Bone marrow (tissue), 2 donors: Measurements from ENCODE around the gene GPR139.

Source experiments
- DNase-seq, 2 donors: peaks; one replicate each; lab custom pipeline; 2025; lab: John Stamatoyannopoulos, UW

The GPR139 gene

DNA sequence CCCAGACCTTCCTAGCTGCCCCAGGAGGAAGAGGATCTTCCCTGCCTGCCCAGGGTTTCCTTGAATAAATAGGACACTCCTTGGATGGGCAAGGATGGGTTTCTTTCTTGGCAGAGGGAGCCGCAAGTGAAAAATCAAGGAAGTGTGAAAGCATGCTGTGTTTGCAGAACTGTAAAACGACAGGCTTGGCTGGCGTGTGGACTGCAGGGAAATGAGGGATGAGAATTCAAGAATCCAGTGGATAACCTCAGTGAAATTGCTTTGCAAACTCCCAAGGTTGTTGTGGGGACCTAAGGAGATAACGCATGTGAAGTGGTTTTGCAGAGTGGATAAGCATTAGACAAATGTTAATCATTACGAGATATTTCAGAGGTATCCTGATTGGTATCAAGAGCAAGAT lies 20.4 kb downstream of the GPR139 start:
- no peak for DNase-seq

- DNase-seq, result no peak
Observed at GRCh38 chr16:20051611-20052010, 22.1 kb downstream of the GPR139 start.

- DNase-seq, result no peak
Observed at GRCh38 chr16:20051147-20051546, 22.5 kb downstream of the GPR139 start.

- no peak for DNase-seq
Observed at GRCh38 chr16:20049831-20050230, 23.9 kb downstream of the GPR139 start.

DNA sequence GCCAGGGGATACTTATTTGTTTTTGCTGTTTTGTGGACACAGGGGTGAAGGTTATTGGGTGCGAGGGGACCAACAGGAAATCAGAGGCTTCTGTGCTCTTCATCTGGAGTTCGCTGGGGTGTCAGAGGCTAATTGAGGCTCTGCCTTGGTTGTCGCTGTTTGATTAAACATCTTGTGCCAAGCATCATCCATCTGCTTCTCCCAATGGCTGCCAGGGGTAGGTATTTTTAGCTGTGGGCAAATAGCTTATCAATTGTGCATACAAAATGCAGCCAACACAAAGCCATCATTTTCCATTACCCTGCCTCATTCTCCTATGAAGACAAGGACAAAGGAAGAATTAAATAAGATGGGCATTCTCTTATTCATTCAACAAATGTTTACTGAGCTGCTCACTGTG lies 27.8 kb downstream of the GPR139 start:
- no peak for DNase-seq

DNA sequence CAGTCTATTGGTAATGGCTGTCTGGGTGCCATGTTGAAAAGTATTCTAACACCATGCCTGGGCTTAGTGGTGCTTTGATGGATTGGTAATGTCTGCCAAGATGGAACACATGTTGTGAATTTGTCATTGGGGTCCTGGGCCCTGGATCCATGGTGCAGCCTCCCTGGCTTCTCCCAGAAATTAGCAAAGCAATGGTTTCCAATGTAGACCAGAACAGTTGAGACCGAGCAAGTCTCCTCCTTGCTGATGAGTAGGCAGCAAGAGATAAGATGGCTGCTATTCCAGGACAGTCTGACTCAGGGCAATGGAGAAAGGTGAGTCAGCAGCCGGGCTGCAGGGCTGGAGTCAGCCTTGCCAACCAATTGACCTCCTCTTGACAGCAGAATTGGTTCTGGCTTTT lies 30.8 kb downstream of the GPR139 start:
- no peak for DNase-seq

- DNase-seq, result no peak
Observed at GRCh38 chr16:20041924-20042596, 31.6 kb downstream of the GPR139 start.

DNA sequence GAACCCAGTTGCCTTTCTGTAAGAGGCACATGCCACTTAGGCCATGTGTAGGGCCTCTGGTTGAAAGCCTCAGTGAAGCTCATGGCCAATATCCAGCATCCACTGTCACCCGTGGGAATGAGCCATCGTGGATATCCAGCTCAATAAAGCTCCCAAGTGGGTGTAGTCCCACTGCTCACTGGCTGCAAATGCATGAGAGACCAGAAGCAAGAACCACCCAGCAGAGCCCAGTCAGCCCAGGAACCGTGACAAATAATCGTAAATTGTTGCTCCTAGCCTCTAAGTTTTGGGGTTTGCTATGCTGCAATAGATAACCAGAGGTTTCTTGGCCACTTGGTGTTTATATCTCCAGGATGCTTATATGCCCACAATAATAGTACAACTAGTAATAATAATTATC lies 33.7 kb downstream of the GPR139 start:
- DNase-seq, result no peak

DNA sequence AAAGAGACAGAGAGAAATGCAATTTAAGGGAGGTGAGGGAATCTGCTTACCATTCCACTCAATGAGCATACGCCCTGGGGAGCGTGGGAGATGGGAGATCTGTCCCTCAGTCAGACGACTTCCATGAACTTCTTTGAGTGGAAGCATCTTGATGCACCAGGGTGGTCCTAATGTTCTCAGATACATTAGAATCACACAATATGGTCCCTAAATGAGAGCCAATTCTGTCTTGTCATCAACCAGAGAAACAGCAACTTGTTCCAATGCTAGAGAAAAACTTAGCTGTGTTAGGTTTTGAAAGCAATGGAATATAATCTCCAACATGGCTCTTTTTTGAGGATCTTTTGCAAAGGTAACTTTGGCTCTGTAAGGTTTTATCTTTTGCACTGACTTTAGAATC lies 44.1 kb downstream of the GPR139 start:
- no peak for DNase-seq

DNA sequence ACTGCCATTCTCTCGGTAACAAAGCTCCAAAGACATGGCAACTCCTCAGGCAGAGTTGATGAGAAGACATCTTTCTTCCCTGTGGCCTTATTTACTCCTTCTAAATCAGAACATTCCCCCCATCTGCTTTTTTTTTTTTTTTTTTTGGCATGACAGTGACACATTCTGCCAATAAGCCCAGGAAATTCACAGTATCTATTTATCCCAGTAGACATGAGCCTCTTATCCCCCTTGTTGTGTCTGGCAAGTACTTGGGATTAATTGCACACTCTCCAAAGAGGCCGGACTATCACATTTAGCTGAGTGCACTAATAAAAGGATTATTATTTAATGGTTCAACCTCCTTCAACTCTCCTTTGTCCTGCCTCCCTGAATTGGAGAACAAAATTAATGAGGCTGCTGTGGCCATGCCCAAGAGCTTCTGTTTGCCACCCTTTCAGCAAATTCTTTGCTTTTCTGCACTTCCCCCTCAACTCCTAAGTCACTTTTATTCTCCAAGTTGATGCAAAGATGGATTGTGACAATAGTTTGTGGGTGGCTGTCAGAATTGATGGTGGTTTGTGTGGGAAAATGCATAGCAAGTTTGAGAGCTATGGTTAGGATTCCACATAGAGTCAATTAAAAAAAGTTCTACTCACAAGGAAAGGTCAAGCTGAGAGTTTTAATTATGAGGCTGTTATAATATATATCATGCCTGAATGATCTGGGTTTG lies 47.2 kb downstream of the GPR139 start:
- DNase-seq, result no peak

DNA sequence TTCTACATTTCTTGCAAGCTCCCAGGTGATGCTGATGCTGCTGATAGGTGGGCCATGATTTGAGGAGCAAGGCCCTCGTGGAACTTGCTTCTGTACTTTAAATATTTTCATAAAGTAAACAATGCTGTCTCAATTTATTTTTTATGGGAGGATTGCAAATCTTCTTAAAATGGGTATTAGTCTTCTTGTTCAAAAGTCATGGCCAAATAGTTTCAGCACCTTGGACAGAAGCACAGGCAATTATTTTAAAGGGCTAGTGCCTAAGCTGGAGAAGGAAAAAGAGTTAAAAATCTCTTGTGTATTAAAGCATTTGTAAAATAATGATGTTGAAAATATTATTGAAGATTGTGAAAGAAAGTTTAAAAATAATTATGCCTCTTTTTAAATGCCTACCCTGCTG lies 50.5 kb downstream of the GPR139 start:
- DNase-seq, result no peak

- no peak for DNase-seq
Observed at GRCh38 chr16:20020976-20021375, 52.7 kb downstream of the GPR139 start.

GRCh38 chr16:20020083-20020482 lies 53.6 kb downstream of the GPR139 start:
- DNase-seq, result no peak

DNA sequence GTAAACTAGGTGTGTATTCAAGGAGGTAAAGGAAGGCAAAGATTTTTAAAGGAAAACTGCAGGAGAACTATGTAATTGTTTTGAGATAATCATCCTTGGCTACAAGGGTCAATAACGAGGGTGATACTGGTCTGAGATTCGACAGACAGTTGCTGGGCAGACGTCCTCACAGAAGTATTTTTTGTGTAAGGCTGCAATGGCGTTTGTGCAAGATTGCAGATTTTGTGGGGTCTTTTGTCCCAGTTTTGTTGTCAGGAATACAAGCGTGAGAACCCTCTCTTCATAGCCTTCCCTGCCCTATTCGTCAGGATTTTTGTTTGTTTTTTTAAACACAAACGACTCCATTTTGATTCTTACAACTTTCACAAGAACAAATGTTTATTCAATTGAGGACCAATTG lies 57.5 kb downstream of the GPR139 start:
- DNase-seq, result no peak

DNA sequence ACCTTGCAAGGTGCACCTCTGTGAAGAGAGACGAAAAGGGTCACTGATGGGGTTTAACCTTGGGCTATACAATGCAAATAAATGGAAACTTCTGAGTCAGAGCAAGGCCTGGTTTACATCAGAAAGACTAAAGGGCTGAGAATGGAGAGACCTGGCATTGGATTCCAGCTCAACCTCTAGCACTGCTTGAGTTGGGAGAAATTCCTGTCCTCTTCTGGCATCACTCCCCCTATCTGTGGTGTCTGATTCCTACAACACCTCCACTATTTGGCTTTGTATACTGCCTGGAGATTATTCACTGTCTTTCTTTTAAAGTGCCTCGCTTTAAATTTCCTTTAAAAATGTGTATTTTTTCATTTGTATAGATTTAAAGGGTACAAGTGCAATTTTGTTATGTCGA lies 68.8 kb downstream of the GPR139 start:
- DNase-seq, result no peak

GRCh38 chr16:20002936-20003335 lies 70.8 kb downstream of the GPR139 start:
- DNase-seq, result no peak

DNA sequence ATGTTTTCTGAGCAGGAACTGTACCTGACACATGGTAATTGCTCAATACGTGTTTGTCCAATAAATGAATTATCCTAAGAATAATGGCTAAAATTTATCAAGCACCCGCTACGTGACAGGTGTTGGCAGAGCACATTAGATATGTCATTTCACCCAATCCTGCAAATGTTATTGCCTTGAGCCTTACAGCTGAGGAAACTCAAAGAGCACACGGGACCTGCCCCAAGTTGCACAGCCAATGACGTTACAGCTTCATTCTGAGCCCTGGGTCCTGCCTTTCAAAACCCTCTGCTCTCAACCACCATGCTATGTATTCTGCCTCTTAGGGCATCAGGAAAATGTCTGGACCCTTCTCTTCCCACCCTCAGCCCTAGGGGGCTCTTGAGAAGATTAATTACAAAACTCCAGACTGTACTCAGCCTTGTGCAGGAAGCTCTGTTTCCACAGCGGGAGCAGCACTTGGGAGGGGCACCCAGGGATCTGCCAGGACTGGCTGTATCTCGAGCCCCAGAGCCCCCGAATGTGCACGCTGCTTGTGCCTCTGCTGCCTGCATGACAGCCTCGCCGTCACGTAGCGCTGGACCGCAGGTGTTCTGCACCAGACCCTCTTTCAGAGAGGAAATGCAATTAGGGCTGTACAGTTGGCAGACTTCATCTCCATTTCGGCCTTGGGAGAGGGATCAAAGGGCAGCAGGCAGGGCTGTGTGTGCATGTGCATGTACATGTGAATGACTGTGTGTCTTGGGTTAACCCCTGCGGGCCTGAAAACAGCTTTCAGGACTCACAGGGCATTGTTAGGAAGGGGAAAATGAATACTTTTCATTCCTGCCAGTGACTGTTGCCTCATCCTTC lies 71.6 kb downstream of the GPR139 start:
- DNase-seq, result no peak

DNA sequence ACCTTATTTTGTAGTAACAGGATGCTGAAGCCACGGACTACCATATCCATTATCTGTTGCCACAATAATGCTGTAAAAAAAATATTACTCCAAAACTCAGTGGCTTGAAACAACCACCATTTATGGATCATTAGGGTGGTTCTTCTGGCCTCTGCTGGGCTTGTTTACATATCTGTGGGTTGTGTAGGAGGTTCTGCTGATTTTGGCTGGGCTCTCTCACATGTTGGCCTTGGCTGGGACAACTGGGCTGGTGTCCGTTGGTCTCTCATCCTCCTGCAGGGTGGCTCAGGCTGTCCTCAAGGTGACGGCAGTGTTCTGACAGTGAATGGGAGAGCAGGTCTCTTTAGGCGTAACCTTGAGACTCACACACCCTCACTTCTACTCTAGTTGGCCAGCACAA lies 76.0 kb downstream of the GPR139 start:
- no peak for DNase-seq

GRCh38 chr16:19997264-19997663 lies 76.4 kb downstream of the GPR139 start:
- DNase-seq, result no peak

DNA sequence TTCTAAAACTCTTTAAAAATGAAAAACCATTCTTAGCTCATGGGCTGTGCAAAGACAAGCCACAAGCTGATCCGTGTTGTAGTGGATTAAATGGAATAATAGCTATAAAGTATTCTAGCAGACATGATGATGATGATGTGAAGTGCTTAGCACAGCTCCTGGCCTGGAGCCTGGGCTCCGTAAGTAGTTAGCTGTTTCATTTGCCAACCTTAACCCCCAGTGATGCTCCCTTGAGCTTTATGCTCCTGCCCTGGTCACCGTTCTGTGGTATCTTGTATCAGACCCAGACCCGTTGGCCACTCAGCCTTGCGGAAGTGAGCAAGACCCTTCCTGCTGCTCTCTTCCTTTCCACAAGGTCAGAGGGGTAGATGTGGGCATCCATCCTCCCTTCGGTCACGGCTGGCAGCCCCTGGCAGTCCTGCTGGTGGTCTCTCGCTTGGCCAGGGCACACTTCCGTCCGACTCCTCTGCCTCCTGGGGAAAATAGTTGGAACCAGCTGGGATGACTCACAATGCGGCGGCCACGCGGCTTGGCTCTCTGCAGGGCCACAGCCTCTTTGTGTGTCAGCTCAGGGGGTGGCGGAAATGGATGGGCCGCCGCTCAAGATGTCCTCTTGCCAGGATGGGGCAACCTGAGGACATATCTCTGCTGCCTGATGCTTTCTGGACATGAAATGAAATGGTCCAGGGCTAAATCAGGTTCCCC lies 79.1 kb downstream of the GPR139 start:
- DNase-seq, result no peak

DNA sequence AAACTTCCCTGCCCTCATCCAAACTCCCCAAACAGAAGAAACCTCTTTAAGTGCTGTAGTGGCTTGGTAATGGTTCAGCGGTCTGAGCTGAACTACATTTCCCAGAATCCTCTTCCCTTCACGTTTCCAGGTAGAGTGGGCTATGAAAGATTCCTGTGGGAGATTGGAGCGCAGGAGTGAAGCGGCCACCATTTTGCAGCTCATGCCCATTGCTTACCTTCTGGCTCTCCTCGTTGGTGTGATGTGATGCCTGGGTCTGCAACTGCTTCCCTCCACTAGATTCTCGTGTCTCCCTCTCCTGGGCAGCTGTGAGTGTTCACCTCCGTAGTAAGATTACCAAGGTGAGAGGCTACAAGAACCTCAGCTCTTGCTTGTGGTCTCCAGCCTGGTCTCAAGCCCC lies 82.1 kb downstream of the GPR139 start:
- no peak for DNase-seq

GRCh38 chr16:19984135-19984534 lies 89.6 kb downstream of the GPR139 start:
- DNase-seq, result no peak
